ENCODE measurements around the gene RBM38. TPM values are rescaled to one million over a fixed set of nuclear protein-coding genes. Genes with fewer than 3 reads are reported as not detected.

Gene RBM38
- total and polyA plus RNA-seq, 9 of the 15 experiments (the other 6 are each of a cell fraction or from before 2014, with no cell fraction given) = 0.28 to 82.4 (median 33.2) TPM

DNA sequence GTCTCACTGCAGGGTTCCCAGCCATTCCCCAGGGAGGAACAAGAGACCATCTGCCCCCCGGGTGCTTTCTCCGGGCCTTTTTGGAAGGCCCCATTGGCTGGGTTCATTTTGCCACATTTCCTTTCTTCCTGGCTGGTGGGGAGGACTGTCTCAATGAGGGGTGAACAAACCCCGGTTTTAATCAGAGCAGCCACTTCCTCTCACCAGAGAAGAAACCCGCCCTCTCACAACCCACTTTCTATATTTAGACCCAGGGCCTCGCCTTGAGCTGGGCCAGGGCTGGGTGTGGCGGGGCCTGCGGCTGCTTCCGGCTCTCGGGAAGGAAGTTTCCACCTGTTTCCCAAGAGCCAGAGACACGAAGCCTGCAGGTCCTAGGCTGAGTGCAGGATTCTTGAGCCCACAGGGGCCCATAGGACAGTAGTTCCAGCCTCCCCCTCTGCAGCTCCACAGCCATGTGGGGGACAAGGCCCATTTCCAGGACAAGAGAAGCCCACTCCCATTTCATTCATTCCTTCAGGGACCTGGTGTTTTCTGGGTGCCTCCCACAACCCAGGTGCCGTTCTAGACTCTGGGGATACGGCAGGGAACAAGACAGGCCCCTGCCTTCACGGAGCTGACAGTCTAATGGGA is 41.8 kb downstream of the RBM38 start (continued):
- TF ChIP-seq IRF2 (CRISPR knock-in tag; IDR thresholded peaks at IDR 0.05) = no peak
- peak; percentile 71; the same call in 1 of the 2 replicates for TF ChIP-seq GABPB1 (CRISPR knock-in tag; IDR thresholded peaks at IDR 0.05)
- no peak for TF ChIP-seq GABPB2 (CRISPR knock-in tag; conservative IDR thresholded peaks at IDR 0.05)
- TF ChIP-seq MECOM (CRISPR knock-in tag; IDR thresholded peaks at IDR 0.05) = 0 out of 2 replicates have a peak, but pooled peaks have one; percentile 23
- TF ChIP-seq HNRNPUL1 (IDR thresholded peaks at IDR 0.05; ENCODE audit: low read length) = no peak
- TF ChIP-seq ZNF146 (CRISPR knock-in tag; IDR thresholded peaks at IDR 0.05; ENCODE audit: unreplicated experiment) = no peak
- no peak for TF ChIP-seq NR2C1 (IDR thresholded peaks at IDR 0.05)
- TF ChIP-seq NR2C1 (tag; IDR thresholded peaks at IDR 0.05) = peak; percentile 47; the same call in 1 of the 2 replicates
- peak in 1 of 3 experiments; percentile 12 for TF ChIP-seq YY1 (IDR thresholded peaks at IDR 0.05; ENCODE audit: borderline replicate concordance in 1 of 3, control insufficient read depth in 1 of 3, extremely low read depth in 1 of 3, insufficient read depth in 3 of 3, insufficient read length in 1 of 3, insufficient replicate concordance in 2 of 3, low read depth in 1 of 3, low read length in 2 of 3)
- TF ChIP-seq TRIM28 (IDR thresholded peaks at IDR 0.05) = 0 out of 2 replicates have a peak, but pooled peaks have one; percentile 42
- TF ChIP-seq ELF1 (tag; IDR thresholded peaks at IDR 0.05) = peak; percentile 68
- no peak for TF ChIP-seq DDX20 (tag; IDR thresholded peaks at IDR 0.05; ENCODE audit: low read depth)
- TF ChIP-seq E2F3 (CRISPR knock-in tag; IDR thresholded peaks at IDR 0.05) = peak; percentile 36; the same call in 1 of the 2 replicates
- 0 out of 2 replicates have a peak, but pooled peaks have one; percentile 33 for TF ChIP-seq NFRKB (IDR thresholded peaks at IDR 0.05; ENCODE audit: low read depth)
- peak; percentile 64; the same call in 1 of the 2 replicates for TF ChIP-seq RREB1 (CRISPR knock-in tag; IDR thresholded peaks at IDR 0.05)
- peak; percentile 93 for TF ChIP-seq ETV5 (CRISPR knock-in tag; IDR thresholded peaks at IDR 0.05; ENCODE audit: low read depth)
- peak; percentile 95 for TF ChIP-seq ZFX (CRISPR knock-in tag; IDR thresholded peaks at IDR 0.05)
- peak; percentile 12; the same call in 1 of the 2 replicates for TF ChIP-seq HCFC1 (IDR thresholded peaks at IDR 0.05; ENCODE audit: low read depth, low read length)
- TF ChIP-seq ZBTB17 (CRISPR knock-in tag; IDR thresholded peaks at IDR 0.05) = 0 out of 2 replicates have a peak, but pooled peaks have one; percentile 30
- TF ChIP-seq, protein P1, sequence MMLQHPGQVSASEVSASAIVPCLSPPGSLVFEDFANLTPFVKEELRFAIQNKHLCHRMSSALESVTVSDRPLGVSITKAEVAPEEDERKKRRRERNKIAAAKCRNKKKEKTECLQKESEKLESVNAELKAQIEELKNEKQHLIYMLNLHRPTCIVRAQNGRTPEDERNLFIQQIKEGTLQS (IDR thresholded peaks at IDR 0.05) = no peak
- TF ChIP-seq, protein P1 (CRISPR knock-in tag; conservative IDR thresholded peaks at IDR 0.05) = peak; percentile 44; the same call in 1 of the 2 replicates
- no peak for TF ChIP-seq U2AF1 (optimal IDR thresholded peaks at IDR 0.05; ENCODE audit: low read depth, low read length)
- 0 out of 2 replicates have a peak, but pooled peaks have one; percentile 56 for TF ChIP-seq KLF6 (CRISPR knock-in tag; IDR thresholded peaks at IDR 0.05; ENCODE audit: borderline replicate concordance)
